Activated naive CD8-positive, alpha-beta T cell (primary cell): Measurements from ENCODE around the gene CHI3L1.

Source experiments
- H3K27ac Mint-ChIP-seq: one replicate; pipeline ENCODE4 v1.8.0; 2021; ENCODE audit warnings: mixed read lengths
- H3K27me3 Mint-ChIP-seq: one replicate; pipeline ENCODE4 v1.8.0; 2021; ENCODE audit warnings: mixed read lengths
- H3K36me3 Mint-ChIP-seq: one replicate; pipeline ENCODE4 v1.8.0; 2021; ENCODE audit warnings: mixed read lengths
- H3K4me1 Mint-ChIP-seq: one replicate; pipeline ENCODE4 v1.8.0; 2021; ENCODE audit warnings: low read depth, mixed read lengths
- H3K4me3 Mint-ChIP-seq: one replicate; pipeline ENCODE4 v1.8.0; 2021; ENCODE audit warnings: mild to moderate bottlenecking, mixed read lengths
- H3K9me3 Mint-ChIP-seq: one replicate; pipeline ENCODE4 v1.8.0; 2021; ENCODE audit warnings: low read depth, mixed read lengths

Gene CHI3L1

GRCh38 chr1:203131548-203132200 is 54.8 kb downstream of the CHI3L1 start:
- H3K36me3 Mint-ChIP-seq = no peaks in the 10 kb centered on the region
- H3K27ac Mint-ChIP-seq = no peak overlapping the region
- H3K27me3 Mint-ChIP-seq = peaks cover 14% of the 10 kb centered on the region
- no peak overlapping the region for H3K4me3 Mint-ChIP-seq
- H3K9me3 Mint-ChIP-seq = no peaks in the 10 kb centered on the region
- H3K4me1 Mint-ChIP-seq = peaks cover 10% of the 10 kb centered on the region

- H3K36me3 Mint-ChIP-seq = no peaks in the 10 kb centered on the region
- peaks cover 12% of the 10 kb centered on the region for H3K4me1 Mint-ChIP-seq
- no peak overlapping the region for H3K4me3 Mint-ChIP-seq
- no peaks in the 10 kb centered on the region for H3K9me3 Mint-ChIP-seq
- peaks cover 21% of the 10 kb centered on the region for H3K27me3 Mint-ChIP-seq
- no peak overlapping the region for H3K27ac Mint-ChIP-seq
These were observed 56.0 kb downstream of the CHI3L1 start for GRCh38 chr1:203130358-203130985.

- peaks cover 12% of the 10 kb centered on the region for H3K4me1 Mint-ChIP-seq
- H3K27me3 Mint-ChIP-seq = peaks cover 23% of the 10 kb centered on the region
- no peaks in the 10 kb centered on the region for H3K36me3 Mint-ChIP-seq
- H3K9me3 Mint-ChIP-seq = no peaks in the 10 kb centered on the region
- H3K4me3 Mint-ChIP-seq = no peak overlapping the region
- H3K27ac Mint-ChIP-seq = no peak overlapping the region
These were observed 56.8 kb downstream of the CHI3L1 start for GRCh38 chr1:203129501-203130231.
